ENCODE results near the gene ALDH5A1. TPM values are rescaled to one million over a fixed set of nuclear protein-coding genes. Genes with fewer than 3 reads are reported as not detected.

ALDH5A1 gene
- total RNA-seq, 1 donor from 2014 or later, result 27.6 TPM

DNA sequence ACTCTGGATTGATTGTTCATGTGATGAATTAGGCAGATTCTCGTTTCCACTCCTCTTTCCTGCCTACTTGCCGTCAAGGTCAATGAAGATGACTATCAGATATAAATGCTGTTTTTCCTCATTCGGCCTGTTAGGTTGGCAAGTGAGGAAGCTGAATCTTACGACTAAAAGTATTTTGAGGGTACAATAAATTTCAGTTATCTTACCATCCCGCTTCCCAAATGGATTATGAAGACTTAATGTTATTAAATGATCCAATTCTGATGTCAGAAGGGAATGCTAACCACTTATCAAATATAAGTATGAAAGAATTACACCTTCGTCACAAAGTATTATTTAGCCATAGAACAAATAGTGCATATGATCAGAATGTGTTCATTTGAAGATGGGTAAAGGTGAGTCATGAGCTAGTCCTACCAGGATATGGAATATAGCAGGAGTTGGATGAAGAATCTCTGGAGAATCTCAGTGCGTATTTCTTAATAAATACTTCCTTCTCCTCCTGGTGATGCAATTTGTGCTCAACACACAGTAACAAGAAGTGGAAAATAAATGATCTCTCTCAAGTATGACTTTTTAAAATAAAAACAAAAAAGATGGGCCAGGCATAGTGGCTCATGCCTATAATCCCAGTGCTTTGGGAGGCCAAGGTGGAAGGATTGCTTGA, 10.0 kb upstream of the ALDH5A1 start:
- Histone ChIP-seq H3K27me3 (ENCODE audit: low read depth) (no peaks in the 10 kb centered on the region), H3K27ac (replicated peaks) (no peak overlapping the region), H3K36me3 (no peaks in the 10 kb centered on the region), H3K4me3 (no peak overlapping the region), H3K9me3 (replicated peaks) (no peaks in the 10 kb centered on the region), H3K4me1 (peaks cover 13% of the 10 kb centered on the region)
- DNase-seq, result no peak
- intact Hi-C loops (cut with micrococcal nuclease), result no loop called here
- TF ChIP-seq, protein P1, sequence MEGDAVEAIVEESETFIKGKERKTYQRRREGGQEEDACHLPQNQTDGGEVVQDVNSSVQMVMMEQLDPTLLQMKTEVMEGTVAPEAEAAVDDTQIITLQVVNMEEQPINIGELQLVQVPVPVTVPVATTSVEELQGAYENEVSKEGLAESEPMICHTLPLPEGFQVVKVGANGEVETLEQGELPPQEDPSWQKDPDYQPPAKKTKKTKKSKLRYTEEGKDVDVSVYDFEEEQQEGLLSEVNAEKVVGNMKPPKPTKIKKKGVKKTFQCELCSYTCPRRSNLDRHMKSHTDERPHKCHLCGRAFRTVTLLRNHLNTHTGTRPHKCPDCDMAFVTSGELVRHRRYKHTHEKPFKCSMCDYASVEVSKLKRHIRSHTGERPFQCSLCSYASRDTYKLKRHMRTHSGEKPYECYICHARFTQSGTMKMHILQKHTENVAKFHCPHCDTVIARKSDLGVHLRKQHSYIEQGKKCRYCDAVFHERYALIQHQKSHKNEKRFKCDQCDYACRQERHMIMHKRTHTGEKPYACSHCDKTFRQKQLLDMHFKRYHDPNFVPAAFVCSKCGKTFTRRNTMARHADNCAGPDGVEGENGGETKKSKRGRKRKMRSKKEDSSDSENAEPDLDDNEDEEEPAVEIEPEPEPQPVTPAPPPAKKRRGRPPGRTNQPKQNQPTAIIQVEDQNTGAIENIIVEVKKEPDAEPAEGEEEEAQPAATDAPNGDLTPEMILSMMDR (IDR thresholded peaks at IDR 0.05; ENCODE audit: borderline replicate concordance), result no peak

DNA sequence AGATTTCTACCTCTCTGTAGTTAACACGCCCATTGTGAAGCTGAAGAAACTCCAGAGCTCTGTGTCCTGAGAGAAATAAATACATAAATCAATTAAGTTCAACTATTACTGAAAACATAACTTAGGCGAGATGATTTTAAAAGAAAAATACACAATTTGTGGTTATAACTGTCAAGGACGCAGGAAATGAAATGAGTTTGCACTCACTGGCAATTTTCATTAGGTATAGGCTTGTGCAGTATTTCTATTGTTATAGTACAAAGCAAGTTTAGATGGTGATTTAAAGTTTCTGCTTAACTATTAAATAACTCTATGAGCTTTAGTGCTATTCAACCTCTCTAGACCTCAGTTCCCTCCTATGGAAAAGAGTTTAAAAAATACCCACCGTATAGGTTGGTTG, 8.7 kb upstream of the ALDH5A1 start:
- H3K27ac ChIP-seq (replicated peaks), result no peak overlapping the region
- H3K9me3 ChIP-seq (replicated peaks), result no peaks in the 10 kb centered on the region
- H3K36me3 ChIP-seq, result no peaks in the 10 kb centered on the region
- TF ChIP-seq, protein P1 (IDR thresholded peaks at IDR 0.05; ENCODE audit: borderline replicate concordance), result no peak
- H3K4me1 ChIP-seq, result peaks cover 18% of the 10 kb centered on the region
- no peaks in the 10 kb centered on the region for H3K27me3 ChIP-seq (ENCODE audit: low read depth)
- intact Hi-C loops (cut with micrococcal nuclease), result no loop called here
- DNase-seq, result no peak
- no peak overlapping the region for H3K4me3 ChIP-seq

DNA sequence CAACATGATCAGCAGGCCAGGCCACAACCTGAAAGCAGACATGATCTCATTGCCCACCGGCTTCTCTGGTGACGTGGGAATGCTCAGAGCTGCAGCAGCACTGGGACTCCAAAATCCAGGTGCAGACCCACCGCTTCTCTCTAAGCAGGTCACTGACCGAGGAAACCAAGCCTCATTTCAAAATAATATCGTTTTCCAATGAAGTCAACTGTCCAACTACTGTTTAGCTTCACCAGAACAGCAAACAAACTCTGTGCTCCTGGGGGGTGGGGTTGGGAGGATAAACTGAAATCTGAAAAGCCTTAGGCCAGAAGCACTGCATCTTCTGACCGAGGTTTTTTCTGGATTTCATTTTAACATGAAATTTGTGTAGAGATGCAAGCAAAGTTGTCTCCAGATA, 5.3 kb upstream of the ALDH5A1 start, which contains the start of gene GPLD1:
TSS of gene GPLD1 (minus strand) at position 109 of the 400 bp plus-strand sequence. CDS start at position 42, 67 bp downstream.
- Histone ChIP-seq H3K27ac (replicated peaks) (peak within 1 kb of the TSS; percentile 45), H3K9me3 (replicated peaks) (no peaks in the 10 kb centered on the region), H3K27me3 (ENCODE audit: low read depth) (no peaks in the 10 kb centered on the region), H3K36me3 (no peaks in the 10 kb centered on the region), H3K4me1 (peaks cover 19% of the 10 kb centered on the region), H3K4me3 (no peak within 1 kb of the TSS)
- intact Hi-C loops (cut with micrococcal nuclease), result no loop called here
- TF ChIP-seq, protein P1 (IDR thresholded peaks at IDR 0.05; ENCODE audit: borderline replicate concordance), result no peak
- DNase-seq, result no peak

DNA sequence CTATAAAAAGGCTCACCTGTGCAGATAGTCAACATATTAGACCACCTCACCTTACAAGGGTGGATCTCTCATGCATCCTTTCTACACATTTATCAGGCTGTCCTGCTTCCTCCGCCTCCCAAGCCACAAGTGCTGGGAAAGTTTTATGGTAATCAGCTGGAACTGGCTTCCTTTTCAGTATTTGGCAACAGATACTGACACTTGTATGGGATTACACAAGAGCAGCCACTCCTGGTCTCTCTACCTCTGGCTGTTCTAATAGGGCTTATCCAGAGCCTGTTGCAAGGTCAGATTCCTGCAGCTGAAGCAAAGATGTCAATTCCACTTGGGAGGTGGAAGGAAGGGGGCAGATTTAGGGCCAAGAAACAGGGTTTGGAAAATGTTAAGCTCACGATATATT, 4.9 kb upstream of the ALDH5A1 start:
- intact Hi-C loops (cut with micrococcal nuclease), result no loop called here

DNA sequence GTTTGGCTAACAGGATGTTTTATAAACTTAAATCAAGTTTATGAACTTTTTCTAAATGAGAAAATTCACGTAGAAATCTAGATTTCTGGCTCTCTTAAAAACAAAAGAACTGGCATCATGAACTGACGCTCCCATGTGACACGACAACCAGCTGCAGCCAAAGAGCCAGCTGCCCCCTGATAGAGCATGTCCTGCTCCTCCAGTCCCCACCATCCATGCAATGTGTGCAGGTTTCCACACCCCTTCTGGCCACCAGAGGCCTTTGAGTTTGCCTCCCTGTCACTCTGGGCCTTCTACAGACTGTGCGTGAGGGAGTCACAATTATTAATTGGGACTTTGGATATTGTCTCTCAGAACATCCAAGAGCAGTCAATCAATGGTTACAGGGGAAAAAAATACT, 3.8 kb upstream of the ALDH5A1 start:
- TF ChIP-seq, protein P1 (IDR thresholded peaks at IDR 0.05; ENCODE audit: borderline replicate concordance), result no peak
- Histone ChIP-seq H3K9me3 (replicated peaks) (no peaks in the 10 kb centered on the region), H3K4me1 (peaks cover 33% of the 10 kb centered on the region), H3K27ac (replicated peaks) (no peak overlapping the region), H3K27me3 (ENCODE audit: low read depth) (no peaks in the 10 kb centered on the region), H3K36me3 (no peaks in the 10 kb centered on the region), H3K4me3 (no peak overlapping the region)
- no peak for DNase-seq
- intact Hi-C loops (cut with micrococcal nuclease), result no loop called here

More for the DNA sequence above, 4.9 kb upstream of the ALDH5A1 start:
- Histone ChIP-seq H3K36me3 (no peaks in the 10 kb centered on the region), H3K4me3 (no peak overlapping the region), H3K27me3 (ENCODE audit: low read depth) (no peaks in the 10 kb centered on the region), H3K9me3 (replicated peaks) (no peaks in the 10 kb centered on the region), H3K27ac (replicated peaks) (peak overlapping the region; percentile 45), H3K4me1 (peaks cover 23% of the 10 kb centered on the region)
- DNase-seq, result no peak
- TF ChIP-seq, protein P1 (IDR thresholded peaks at IDR 0.05; ENCODE audit: borderline replicate concordance), result no peak
